ENCODE measurements around the gene SLC3A2.

GRCh38 chr11:62922653-62923431, 42.1 kb downstream of the SLC3A2 start:
- TF ChIP-seq CTCF (IDR thresholded peaks at IDR 0.05; ENCODE audit: extremely low read depth in 1 of 2, insufficient read depth in 1 of 2, low read depth in 1 of 2, low read length in 2 of 2): peak; percentile 46 to 55
- no peak for TF ChIP-seq POLR2A (IDR thresholded peaks at IDR 0.05; ENCODE audit: low read depth, low read length)
- no peak for TF ChIP-seq MAX (IDR thresholded peaks at IDR 0.05; ENCODE audit: insufficient read depth, insufficient read length)
- TF ChIP-seq POLR2AphosphoS5 (IDR thresholded peaks at IDR 0.05; ENCODE audit: insufficient read depth, low read depth, low read length): no peak
- TF ChIP-seq JUN (IDR thresholded peaks at IDR 0.05; ENCODE audit: borderline replicate concordance, insufficient read depth, insufficient read length, low read depth): no peak
- no peak for TF ChIP-seq EZH2 (IDR thresholded peaks at IDR 0.05; ENCODE audit: borderline replicate concordance, low read depth, low read length, severe bottlenecking)
- TF ChIP-seq FOS (IDR thresholded peaks at IDR 0.05; ENCODE audit: borderline replicate concordance, insufficient read depth, low read length): no peak
- no peak for TF ChIP-seq MYC (IDR thresholded peaks at IDR 0.05; ENCODE audit: low read depth, low read length)

All from endothelial cell of umbilical vein (primary cell).